ENCODE results near the gene SDK2. TPM values are rescaled to one million over a fixed set of nuclear protein-coding genes. Genes with fewer than 3 reads are reported as not detected.

Gene SDK2
- polyA plus RNA-seq, 1 of the 3 experiments (the other 2 are of a cell fraction), result 0.02 TPM

GRCh38 chr17:73678999-73679398, 34.8 kb upstream of the SDK2 start:
- Histone ChIP-seq H3K9me2 (no peaks in the 10 kb centered on the region), H3K27ac (ENCODE audit: low read depth in 2 of 2, low read length in 1 of 2) (no peak overlapping the region), H3K9ac (no peak overlapping the region), H3K27me3 (ENCODE audit: insufficient read depth) (no peaks in the 10 kb centered on the region), H3K4me1 (ENCODE audit: control insufficient read depth in 1 of 2, insufficient read depth in 2 of 2, low read depth in 1 of 2, low read length in 1 of 2) (no peaks in the 10 kb centered on the region), H3K4me3 (ENCODE audit: low read depth in 2 of 2, low read length in 1 of 2) (no peak overlapping the region), H3K9me3 (no peaks in the 10 kb centered on the region; the same call in 1 of the 2 replicates), H3K4me2 (no peak overlapping the region), H2AFZ (ENCODE audit: low read depth) (no peak overlapping the region), H3F3A (replicated peaks; ENCODE audit: insufficient read depth) (no peaks in the 10 kb centered on the region), H3K36me3 (replicated peaks in 1 of 2; ENCODE audit: control insufficient read depth in 1 of 2, insufficient read depth in 2 of 2, low read length in 1 of 2) (no peaks in the 10 kb centered on the region), H4K20me1 (ENCODE audit: insufficient read depth) (no peaks in the 10 kb centered on the region), H3K79me2 (ENCODE audit: insufficient read depth) (no peaks in the 10 kb centered on the region)
- ChIA-PET POLR2A (no interaction called here), CTCF (interaction anchor here (1.0 kb wide), 1 partner anchor 17 kb away, joined by 3 read pairs; no protein-coding TSS in a partner anchor)
- WGBS (ENCODE audit: low lambda C conversion rate), result 20% methylated on average over 7 of the region's 7 CpGs
- TF ChIP-seq ZBTB33 (IDR thresholded peaks at IDR 0.05; ENCODE audit: borderline replicate concordance, low read depth), result no peak
- TF ChIP-seq SMC3 (IDR thresholded peaks at IDR 0.05; ENCODE audit: low read depth, low read length), result no peak
- TF ChIP-seq, protein P1, sequence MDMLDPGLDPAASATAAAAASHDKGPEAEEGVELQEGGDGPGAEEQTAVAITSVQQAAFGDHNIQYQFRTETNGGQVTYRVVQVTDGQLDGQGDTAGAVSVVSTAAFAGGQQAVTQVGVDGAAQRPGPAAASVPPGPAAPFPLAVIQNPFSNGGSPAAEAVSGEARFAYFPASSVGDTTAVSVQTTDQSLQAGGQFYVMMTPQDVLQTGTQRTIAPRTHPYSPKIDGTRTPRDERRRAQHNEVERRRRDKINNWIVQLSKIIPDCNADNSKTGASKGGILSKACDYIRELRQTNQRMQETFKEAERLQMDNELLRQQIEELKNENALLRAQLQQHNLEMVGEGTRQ (IDR thresholded peaks at IDR 0.05; ENCODE audit: borderline replicate concordance, low read depth, low read length), result no peak
- TF ChIP-seq FOXM1 (IDR thresholded peaks at IDR 0.05; ENCODE audit: low read depth), result no peak
- TF ChIP-seq NRF1 (IDR thresholded peaks at IDR 0.05; ENCODE audit: low read depth, low read length), result no peak
- TF ChIP-seq, protein P2, sequence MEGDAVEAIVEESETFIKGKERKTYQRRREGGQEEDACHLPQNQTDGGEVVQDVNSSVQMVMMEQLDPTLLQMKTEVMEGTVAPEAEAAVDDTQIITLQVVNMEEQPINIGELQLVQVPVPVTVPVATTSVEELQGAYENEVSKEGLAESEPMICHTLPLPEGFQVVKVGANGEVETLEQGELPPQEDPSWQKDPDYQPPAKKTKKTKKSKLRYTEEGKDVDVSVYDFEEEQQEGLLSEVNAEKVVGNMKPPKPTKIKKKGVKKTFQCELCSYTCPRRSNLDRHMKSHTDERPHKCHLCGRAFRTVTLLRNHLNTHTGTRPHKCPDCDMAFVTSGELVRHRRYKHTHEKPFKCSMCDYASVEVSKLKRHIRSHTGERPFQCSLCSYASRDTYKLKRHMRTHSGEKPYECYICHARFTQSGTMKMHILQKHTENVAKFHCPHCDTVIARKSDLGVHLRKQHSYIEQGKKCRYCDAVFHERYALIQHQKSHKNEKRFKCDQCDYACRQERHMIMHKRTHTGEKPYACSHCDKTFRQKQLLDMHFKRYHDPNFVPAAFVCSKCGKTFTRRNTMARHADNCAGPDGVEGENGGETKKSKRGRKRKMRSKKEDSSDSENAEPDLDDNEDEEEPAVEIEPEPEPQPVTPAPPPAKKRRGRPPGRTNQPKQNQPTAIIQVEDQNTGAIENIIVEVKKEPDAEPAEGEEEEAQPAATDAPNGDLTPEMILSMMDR (IDR thresholded peaks at IDR 0.05), result no peak
- TF ChIP-seq JUND (IDR thresholded peaks at IDR 0.05), result no peak
- TF ChIP-seq RAD21 (IDR thresholded peaks at IDR 0.05; ENCODE audit: low read length), result no peak
- TF ChIP-seq, protein P3, sequence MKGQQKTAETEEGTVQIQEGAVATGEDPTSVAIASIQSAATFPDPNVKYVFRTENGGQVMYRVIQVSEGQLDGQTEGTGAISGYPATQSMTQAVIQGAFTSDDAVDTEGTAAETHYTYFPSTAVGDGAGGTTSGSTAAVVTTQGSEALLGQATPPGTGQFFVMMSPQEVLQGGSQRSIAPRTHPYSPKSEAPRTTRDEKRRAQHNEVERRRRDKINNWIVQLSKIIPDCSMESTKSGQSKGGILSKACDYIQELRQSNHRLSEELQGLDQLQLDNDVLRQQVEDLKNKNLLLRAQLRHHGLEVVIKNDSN (IDR thresholded peaks at IDR 0.05; ENCODE audit: borderline replicate concordance, low read depth), result no peak
- DNase-seq, result no peak

GRCh38 chr17:73669771-73670170, 25.5 kb upstream of the SDK2 start:
- POLR2A ChIA-PET, result no interaction called here
- no peaks in the 10 kb centered on the region for H3K36me3 ChIP-seq (replicated peaks in 1 of 2; ENCODE audit: control insufficient read depth in 1 of 2, insufficient read depth in 2 of 2, low read length in 1 of 2)
- no peaks in the 10 kb centered on the region for H3K27me3 ChIP-seq (ENCODE audit: insufficient read depth)
- no peak overlapping the region for H3K4me2 ChIP-seq
- no peak overlapping the region for H3K9ac ChIP-seq
- WGBS (ENCODE audit: low lambda C conversion rate), result 16% methylated on average over 3 of the region's 3 CpGs
- H3K9me3 ChIP-seq, result peaks cover 3% of the 10 kb centered on the region; the same call in 1 of the 2 replicates
- no peaks in the 10 kb centered on the region for H3K9me2 ChIP-seq
- CTCF ChIA-PET, result no interaction called here
- H3K79me2 ChIP-seq (ENCODE audit: insufficient read depth), result no peaks in the 10 kb centered on the region
- H3K4me1 ChIP-seq (ENCODE audit: control insufficient read depth in 1 of 2, insufficient read depth in 2 of 2, low read depth in 1 of 2, low read length in 1 of 2), result no peaks in the 10 kb centered on the region
- no peak overlapping the region for H2AFZ ChIP-seq (ENCODE audit: low read depth)
- no peak overlapping the region for H3K27ac ChIP-seq (ENCODE audit: low read depth in 2 of 2, low read length in 1 of 2)
- no peaks in the 10 kb centered on the region for H3F3A ChIP-seq (replicated peaks; ENCODE audit: insufficient read depth)
- H4K20me1 ChIP-seq (ENCODE audit: insufficient read depth), result no peaks in the 10 kb centered on the region
- no peak overlapping the region for H3K4me3 ChIP-seq (ENCODE audit: low read depth in 2 of 2, low read length in 1 of 2)
- TF ChIP-seq RFX5 (IDR thresholded peaks at IDR 0.05; ENCODE audit: low read length) (no peak), CHD2 (IDR thresholded peaks at IDR 0.05; ENCODE audit: low read length, partially characterized antibody) (no peak), TAF1 (IDR thresholded peaks at IDR 0.05; ENCODE audit: borderline replicate concordance, low read depth, low read length) (no peak)
- TF ChIP-seq, protein P3 (IDR thresholded peaks at IDR 0.05; ENCODE audit: borderline replicate concordance, low read depth), result no peak
- TF ChIP-seq, protein P4, sequence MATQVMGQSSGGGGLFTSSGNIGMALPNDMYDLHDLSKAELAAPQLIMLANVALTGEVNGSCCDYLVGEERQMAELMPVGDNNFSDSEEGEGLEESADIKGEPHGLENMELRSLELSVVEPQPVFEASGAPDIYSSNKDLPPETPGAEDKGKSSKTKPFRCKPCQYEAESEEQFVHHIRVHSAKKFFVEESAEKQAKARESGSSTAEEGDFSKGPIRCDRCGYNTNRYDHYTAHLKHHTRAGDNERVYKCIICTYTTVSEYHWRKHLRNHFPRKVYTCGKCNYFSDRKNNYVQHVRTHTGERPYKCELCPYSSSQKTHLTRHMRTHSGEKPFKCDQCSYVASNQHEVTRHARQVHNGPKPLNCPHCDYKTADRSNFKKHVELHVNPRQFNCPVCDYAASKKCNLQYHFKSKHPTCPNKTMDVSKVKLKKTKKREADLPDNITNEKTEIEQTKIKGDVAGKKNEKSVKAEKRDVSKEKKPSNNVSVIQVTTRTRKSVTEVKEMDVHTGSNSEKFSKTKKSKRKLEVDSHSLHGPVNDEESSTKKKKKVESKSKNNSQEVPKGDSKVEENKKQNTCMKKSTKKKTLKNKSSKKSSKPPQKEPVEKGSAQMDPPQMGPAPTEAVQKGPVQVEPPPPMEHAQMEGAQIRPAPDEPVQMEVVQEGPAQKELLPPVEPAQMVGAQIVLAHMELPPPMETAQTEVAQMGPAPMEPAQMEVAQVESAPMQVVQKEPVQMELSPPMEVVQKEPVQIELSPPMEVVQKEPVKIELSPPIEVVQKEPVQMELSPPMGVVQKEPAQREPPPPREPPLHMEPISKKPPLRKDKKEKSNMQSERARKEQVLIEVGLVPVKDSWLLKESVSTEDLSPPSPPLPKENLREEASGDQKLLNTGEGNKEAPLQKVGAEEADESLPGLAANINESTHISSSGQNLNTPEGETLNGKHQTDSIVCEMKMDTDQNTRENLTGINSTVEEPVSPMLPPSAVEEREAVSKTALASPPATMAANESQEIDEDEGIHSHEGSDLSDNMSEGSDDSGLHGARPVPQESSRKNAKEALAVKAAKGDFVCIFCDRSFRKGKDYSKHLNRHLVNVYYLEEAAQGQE (IDR thresholded peaks at IDR 0.05; ENCODE audit: low read depth, low read length), result no peak
- DNase-seq, result no peak
